Adrenal gland (tissue), 5 donors: Measurements from ENCODE around the gene DPP7.

Experiments used
- CTCF ChIP-seq, 6 experiments: fragments of 450-650 bp in 4 of 6; fragments of 200-600 bp in 2 of 6; sonication (generic) in 1 of 6; IDR thresholded peaks; 1 replicate in 5 of 6; 2 replicates in 1 of 6; pipeline versions ENCODE4 v1.5.1 to v1.8.0; 2016 to 2021; ENCODE audit warnings: antibody characterized with exemption in 6 of 6, mild to moderate bottlenecking in 2 of 6, moderate library complexity in 1 of 6
- POLR2A ChIP-seq, 2 donors: fragments of 450-650 bp; IDR thresholded peaks; one replicate each; pipeline ENCODE4 v1.6.1; 2017; ENCODE audit warnings: antibody characterized with exemption in 2 of 2, mild to moderate bottlenecking in 2 of 2, moderate library complexity in 1 of 2
- donor health status: DM: no; HTN: no; CAD: no.

GRCh38 chr9:137070906-137071275 is 43.6 kb downstream of the DPP7 start:
- peak in 3 of 6 experiments; percentile 4 to 20 (median 14) for TF ChIP-seq CTCF (IDR thresholded peaks at IDR 0.05)
- TF ChIP-seq POLR2A (IDR thresholded peaks at IDR 0.05), result no peak
